ENCODE data around the gene FARP2. TPM values are rescaled to one million over a fixed set of nuclear protein-coding genes. Genes with fewer than 3 reads are reported as not detected.
A peak's percentile ranks its signal among the peaks of the same experiment; 100 is the strongest.

FARP2 gene
- total RNA-seq, 1 donor from 2014 or later: 31.8 TPM

GRCh38 chr2:241354668-241355658 is 1.1 kb upstream of the FARP2 start:
- H3K4me3 ChIP-seq (ENCODE audit: low read depth, low read length): no peak overlapping the region
- DNase-seq (ENCODE audit: low read depth): peak; percentile 56
- no peaks in the 10 kb centered on the region for H3K27me3 ChIP-seq (ENCODE audit: control insufficient read depth, insufficient read depth, low read length)
- peaks cover 2% of the 10 kb centered on the region for H3K36me3 ChIP-seq (ENCODE audit: control insufficient read depth, insufficient read depth, low read length)
- no peak for TF ChIP-seq CTCF (IDR thresholded peaks at IDR 0.05; ENCODE audit: insufficient read depth, low read length, poor library complexity, severe bottlenecking)

- no peak for DNase-seq (ENCODE audit: low read depth)
- no peaks in the 10 kb centered on the region for H3K27me3 ChIP-seq (ENCODE audit: control insufficient read depth, insufficient read depth, low read length)
Observed at GRCh38 chr2:241356871-241357260, 781 bp downstream of the FARP2 start.

GRCh38 chr2:241357531-241357930 is 1.4 kb downstream of the FARP2 start:
- no peak overlapping the region for H3K4me3 ChIP-seq (ENCODE audit: low read depth, low read length)
- no peaks in the 10 kb centered on the region for H3K27me3 ChIP-seq (ENCODE audit: control insufficient read depth, insufficient read depth, low read length)
- no peak for TF ChIP-seq CTCF (IDR thresholded peaks at IDR 0.05; ENCODE audit: insufficient read depth, low read length, poor library complexity, severe bottlenecking)
- H3K36me3 ChIP-seq (ENCODE audit: control insufficient read depth, insufficient read depth, low read length): no peaks in the 10 kb centered on the region
- DNase-seq (ENCODE audit: low read depth): no peak

More at GRCh38 chr2:241356871-241357260, 781 bp downstream of the FARP2 start:
- peak overlapping the region; percentile 90 for H3K4me3 ChIP-seq (ENCODE audit: low read depth, low read length)
- TF ChIP-seq CTCF (IDR thresholded peaks at IDR 0.05; ENCODE audit: insufficient read depth, low read length, poor library complexity, severe bottlenecking): no peak
- H3K36me3 ChIP-seq (ENCODE audit: control insufficient read depth, insufficient read depth, low read length): no peaks in the 10 kb centered on the region

GRCh38 chr2:241358470-241358869 is 2.4 kb downstream of the FARP2 start:
- Histone ChIP-seq H3K36me3 (ENCODE audit: control insufficient read depth, insufficient read depth, low read length) (no peaks in the 10 kb centered on the region), H3K4me3 (ENCODE audit: low read depth, low read length) (no peak overlapping the region), H3K27me3 (ENCODE audit: control insufficient read depth, insufficient read depth, low read length) (no peaks in the 10 kb centered on the region)
- DNase-seq (ENCODE audit: low read depth): no peak
- TF ChIP-seq CTCF (IDR thresholded peaks at IDR 0.05; ENCODE audit: insufficient read depth, low read length, poor library complexity, severe bottlenecking): no peak

- no peaks in the 10 kb centered on the region for H3K36me3 ChIP-seq (ENCODE audit: control insufficient read depth, insufficient read depth, low read length)
- no peak overlapping the region for H3K4me3 ChIP-seq (ENCODE audit: low read depth, low read length)
- no peak for DNase-seq (ENCODE audit: low read depth)
- H3K27me3 ChIP-seq (ENCODE audit: control insufficient read depth, insufficient read depth, low read length): no peaks in the 10 kb centered on the region
- TF ChIP-seq CTCF (IDR thresholded peaks at IDR 0.05; ENCODE audit: insufficient read depth, low read length, poor library complexity, severe bottlenecking): no peak
Observed at GRCh38 chr2:241359481-241360045, 3.5 kb downstream of the FARP2 start.

Measured in kidney epithelial cell (primary cell).